NCI-H128 (cell line): ENCODE results near the gene NR6A1.
"Not testable (repeated sequence)": the region's sequence is repeated elsewhere in the genome, so short reads cannot be mapped to it uniquely, and the experiment has no call there.

Experiments used
- DNase-seq: peaks from one replicate; lab custom pipeline; 2025; ENCODE audit not compliant: unreplicated experiment; lab: John Stamatoyannopoulos, UW

NR6A1 gene

DNA sequence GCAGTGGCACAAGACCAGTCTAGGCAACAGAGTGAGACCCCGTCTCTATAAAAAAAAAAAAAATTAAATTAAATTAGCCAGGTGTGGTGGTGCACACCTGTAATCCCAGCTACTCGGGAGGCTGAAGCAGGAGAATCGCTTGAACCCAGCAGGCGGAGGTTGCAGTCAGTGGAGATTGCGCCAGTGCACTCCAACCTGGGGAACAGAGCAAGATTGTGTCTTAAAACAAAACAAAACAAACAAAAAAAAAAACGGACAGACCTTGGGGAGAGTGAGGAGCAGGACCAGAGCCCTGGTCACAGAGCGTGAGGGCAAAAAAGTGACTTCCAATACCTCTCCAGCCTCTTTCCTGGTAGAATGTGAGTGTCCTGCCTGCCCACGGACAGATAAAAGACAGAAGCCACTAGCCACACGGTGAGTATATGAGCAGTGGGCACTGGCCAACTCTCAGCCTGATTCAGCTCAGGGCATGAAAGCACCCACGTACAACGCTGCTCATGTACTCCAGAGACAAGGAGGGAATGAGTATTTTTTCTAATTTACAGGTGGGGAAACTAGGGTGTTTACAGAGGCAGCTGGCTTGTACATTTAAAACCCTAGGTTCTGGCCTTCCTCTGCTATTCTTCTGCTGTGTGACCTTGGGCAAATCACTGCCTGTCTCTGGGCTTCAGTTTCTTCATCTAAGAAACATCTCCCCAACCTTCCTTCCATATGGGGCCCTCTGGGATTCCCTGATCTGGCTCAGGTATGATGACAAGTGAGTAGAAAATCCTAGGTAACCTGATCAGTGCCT lies 7.7 kb upstream of the NR6A1 start:
- no peak for DNase-seq

DNA sequence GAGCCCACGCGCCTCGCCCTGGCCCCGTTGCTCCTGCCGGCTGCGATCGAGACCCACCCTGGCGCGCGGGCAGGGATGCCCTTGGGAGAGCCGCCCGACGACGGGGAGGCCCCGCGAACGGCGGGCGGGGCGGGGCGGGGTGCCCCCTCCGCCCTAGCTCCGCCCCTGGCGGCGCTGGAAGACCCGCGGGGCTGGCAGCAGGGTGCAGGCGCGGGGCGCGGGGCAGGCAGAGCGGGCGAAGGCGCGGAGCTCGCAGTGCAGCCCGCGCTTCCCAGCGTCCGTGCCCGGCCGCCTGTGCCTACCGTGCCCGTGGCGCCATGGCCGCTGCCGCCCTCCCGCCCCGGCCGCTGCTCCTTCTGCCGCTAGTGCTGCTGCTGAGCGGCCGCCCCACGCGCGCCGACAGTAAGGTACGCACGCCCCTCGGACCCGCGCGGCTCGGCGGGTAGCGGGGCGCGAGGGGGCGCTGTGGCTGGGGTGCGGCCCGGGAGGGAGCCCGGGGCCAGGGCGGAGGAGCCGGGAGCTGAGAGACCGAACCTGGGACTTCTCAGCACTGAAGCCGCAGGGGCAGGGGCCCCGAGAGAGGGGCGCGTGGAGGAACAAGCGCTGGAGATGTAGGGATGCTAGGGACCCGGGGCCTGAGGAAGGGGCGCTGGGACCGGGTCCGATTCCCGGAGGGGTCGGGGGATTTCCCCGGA lies 6.0 kb upstream of the NR6A1 start, which contains the start of gene OLFML2A:
Gene OLFML2A (plus strand): TSS at position 180 of the 695 bp plus-strand sequence. CDS start 138 bp downstream, at position 318.
- no peak for DNase-seq

DNA sequence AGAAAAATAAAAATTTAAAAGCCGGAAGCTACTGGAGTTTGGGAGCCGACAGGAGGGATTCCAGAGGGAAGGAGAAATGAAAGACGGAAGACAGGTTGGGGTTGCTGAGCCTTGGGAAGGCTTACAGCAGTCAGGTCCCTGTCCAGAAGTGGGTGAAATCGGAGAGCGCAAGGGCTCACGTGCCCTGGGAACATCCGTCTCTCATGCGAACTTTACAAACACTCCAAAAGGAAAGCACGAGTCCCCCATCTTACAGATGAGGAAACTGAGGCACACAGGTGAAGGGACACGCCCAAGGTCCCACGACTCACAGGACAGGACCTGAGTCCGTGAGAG lies 5.5 kb upstream of the NR6A1 start:
- no peak for DNase-seq

DNA sequence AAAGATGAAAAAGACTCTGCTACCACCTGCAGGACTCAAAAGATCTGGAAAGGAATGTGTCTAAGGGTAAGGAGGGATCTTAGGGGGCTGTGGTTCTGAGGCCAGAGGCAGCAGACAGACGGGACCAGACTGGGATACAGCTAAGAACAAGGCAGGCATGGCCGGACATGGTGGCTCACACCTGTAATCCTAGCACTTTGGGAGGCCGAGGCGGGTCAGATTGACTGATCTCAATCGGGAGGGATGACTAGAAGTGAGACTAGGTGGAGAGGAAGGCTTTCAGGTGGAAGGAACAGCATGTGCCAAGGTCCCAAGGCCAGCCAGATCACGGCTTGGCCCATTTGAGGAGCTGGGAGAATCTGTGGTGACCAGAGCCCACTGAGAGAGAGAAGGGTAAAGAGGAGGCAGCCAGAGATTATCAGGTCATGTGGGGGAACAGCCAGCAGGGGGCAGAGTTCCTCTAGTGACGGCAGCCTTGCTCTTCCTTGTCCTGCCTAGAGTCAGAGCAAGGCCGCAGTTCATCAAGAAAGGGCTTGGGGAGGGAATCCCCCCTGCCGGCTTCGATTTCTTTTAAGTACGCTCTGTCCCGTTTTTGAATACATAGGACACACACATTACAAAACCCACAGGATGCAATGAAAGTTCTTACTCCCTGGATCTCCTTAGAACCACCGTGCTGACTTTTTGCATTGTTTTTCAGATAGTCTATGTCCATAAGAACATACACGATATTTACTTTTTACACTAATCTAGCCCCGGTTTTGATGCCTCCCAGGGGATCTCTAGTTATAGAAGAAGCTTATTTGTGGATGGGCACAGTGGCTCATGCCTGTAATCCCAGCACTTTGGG lies 3.2 kb upstream of the NR6A1 start:
- peak; percentile 71 for DNase-seq

DNA sequence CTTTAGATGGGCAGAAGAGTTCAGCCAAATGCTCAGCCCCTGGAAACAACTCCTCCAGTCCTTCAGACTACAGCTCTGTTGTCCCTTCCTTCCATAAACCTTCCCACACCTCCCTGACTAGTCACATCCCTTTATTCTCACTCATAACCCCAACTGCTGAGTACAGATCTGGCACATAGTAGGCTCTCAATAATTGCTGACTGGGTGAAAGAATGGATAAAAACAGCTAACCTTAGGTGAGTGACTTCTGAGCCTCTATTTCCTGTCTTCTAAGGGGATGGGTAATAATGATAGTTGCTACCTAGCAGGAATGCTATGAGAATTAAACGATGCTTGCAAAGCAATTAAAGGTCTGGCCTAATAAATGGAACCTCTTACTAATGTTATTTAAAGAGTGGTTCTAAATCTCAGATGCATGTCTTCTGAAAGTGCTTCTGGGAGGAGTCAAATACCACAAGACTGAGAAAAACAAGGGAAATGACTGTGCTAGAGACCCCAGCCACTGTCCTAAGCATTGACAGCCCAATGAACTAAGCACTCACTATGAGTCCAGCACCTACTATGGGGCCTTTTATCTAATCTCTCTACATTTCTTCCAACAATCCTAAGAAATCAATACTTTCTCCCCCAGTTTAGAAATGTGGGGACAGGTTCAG lies 2.5 kb upstream of the NR6A1 start:
- no peak for DNase-seq

DNA sequence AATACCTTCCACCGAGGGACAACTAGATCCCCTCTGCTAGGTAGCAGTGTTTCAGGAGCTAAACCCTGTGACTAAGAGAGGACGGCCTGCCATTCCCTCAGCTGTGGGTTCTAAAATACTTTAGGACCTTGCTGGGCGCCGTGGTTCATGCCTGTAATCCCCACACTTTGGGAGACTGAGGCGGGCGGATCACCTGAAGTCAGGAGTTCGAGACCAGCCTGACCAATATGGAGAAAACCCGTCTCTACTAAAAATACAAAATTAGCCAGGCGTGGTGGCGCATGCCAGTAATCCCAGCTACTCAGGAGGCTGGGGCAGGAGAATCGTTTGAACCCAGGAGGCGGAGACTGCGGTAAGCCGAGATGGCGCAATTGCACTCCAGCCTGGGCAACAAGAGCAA lies 1.8 kb upstream of the NR6A1 start:
- not testable (repeated sequence) for DNase-seq

DNA sequence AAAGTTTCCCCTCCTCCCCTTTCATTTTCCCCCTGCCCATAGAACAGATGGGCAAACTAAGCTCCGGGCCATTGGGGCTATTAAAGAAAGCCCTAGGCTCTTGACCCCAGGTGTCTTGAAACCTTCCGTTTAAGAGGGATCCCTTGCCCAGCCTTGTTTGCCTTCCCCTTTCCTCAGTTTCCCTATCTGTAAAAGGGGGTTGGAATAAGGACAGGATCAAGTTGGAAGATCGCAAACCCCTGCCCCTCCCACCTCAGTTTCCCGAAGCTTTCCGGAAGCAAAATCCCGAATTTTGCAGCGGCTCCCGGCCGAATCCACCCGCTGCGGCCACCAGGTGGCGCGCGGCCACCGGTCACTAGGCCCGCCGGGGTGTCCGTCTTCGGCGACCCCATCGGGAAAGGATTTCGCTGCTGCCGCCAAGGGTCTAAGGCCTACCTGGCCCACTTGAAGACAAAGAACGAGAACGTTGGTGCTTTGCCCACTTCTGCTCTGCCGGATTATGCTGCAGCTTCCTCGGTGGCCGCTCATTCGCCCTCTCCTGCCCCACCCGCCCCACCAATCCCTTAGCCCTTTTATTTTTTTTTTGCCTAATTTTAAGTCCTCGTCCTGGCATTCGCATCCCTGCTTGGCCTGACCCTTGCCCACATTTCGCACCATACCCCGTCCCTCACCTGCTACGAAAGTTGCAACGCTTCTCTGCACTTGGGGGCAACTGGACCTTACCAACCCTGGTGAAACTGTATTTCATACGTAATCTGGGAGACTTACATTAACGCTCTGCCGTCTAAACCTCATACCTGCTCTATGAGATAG lies 962 bp upstream of the NR6A1 start:
- no peak for DNase-seq

DNA sequence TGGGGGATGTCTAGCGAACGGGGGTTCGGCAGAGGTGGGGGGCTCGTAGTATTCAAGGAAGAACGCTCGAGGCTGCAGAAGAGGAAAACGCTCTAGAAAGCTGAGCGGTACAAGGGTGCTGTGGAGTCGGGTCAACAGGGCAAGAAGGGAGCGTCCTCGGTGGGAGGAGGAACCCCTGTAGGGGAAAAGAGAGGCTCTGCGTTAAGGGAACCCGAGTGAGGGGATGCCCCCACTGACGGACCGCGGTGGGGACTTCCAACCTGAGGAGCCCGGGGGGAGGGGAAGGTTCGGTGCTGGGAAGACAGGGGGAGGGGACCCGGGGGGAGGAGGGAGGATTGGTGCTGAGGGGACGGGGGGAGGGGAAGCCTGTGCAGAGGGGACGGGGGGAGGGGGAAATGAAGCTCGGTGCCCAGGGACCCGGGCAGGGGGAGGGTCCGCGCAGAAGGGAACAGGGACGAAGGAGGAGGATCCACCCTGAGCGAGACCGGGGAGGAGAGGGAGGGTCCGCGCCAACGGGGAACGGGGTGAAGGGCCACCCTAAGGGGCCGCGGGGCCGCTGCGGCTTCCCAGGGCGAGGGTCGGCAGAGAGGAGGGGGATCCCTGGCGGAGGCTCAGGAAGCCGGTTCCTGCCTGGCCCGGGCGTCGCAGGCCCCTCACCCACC lies 621 bp downstream of the NR6A1 start:
- DNase-seq, result no peak

DNA sequence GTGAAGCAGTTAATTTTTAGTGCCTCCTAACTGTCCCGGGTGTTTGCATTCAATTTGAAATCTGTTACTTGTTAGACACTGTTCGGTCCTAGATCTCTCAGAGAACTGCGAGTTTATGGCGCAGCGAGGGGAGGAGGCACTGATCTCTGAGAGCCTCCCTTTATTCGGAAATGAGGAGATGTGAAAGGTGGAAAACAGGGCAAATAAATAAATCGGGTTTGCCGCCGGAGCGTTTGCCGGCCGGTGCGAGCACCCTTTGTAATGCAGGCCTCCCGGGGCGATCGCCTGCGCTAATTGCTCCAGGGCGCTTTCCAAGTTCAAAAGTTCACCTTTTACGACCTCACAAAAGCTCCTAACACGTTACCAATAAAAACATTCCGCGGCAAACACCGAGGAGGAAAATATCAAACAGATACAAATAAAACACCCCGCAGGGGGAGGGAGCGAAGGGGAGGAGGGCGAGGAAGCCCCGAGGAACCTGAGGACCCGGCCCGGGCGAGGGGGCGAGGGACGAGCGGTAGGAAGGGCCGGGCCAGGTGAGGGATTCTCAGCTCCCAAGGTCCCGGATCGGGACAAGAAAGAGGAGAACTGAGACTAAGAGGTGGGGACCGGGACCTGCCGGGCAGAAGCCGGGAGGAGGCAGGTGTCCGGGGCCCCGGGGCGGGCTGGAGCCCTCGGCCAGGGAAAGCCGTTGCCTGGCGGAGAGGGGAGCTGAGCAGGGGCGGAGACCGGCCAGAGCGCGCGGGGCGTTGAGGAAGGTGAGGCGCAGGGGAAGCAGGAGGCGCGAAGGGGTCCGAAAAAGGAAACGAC lies 1.4 kb downstream of the NR6A1 start:
- no peak for DNase-seq

DNA sequence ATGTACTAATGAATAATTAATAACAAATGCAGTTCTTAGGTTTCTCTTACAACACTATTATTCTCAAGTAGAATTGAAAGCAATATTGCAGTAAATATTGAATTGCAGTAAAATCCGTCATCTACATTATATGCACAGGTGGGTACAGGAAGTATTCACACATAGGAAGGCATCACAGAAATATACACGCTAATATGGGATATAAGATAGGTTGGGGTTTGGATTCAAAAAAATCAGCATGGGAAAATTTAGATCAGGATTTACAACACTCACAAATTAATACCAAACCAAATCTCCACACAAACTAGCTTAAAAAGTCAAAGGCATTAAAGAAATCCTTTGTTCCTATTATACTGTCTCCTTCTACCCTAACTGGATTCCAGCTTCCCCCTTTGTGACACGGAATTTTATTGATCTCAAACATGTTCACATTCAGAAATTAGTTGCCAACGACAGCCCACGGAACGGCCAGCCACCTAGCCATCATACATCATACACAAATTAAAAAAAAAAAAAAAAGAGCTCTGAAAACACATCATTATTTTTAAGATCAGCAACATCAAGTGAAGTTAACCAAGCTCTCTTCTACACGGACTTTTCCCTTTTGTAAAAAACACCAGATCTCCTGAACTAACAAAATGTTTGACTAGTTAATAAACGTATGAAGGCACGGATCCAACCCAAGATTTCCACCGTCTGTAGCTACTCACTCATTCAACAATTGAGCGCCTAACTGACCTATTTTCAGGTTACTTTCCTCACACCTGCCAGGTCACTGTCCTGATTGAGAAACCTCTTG lies 2.2 kb downstream of the NR6A1 start:
- DNase-seq, result no peak

DNA sequence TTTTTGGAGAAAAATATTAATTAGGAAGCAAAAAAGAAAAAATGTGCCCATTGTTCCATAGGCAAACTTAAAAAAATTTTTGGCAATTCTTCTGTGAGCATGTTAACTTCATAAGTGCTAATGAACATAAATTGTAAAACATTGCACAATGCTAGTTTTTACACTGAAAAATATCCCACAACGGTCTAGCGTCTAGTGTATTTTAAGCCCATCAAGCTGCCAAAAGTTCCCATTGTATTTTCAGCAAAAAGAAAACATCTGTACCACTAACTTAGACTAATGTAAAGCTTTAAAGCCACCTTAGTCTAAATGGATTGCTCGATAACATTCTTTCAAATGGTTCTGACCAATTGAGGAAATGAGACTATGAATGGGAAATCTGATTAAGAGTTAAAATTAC lies 2.8 kb downstream of the NR6A1 start:
- no peak for DNase-seq

DNA sequence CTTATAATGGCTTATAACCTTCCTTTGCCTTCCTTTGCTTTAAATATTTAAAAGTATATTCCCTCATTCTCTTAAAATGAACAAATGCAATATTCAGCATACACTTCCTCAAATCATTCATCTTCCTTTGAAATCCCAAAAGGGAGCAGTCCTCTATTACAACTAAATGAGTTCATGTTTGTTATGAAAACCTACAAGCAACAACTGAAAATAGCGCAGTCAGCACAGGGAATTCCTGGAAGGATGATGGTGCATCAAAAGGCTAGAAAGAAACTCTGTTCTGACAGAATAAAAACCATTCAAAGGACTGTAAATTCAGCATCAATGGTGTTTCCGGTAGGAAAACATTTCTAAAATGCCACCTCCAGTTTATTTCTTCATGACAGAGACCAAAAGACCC lies 3.3 kb downstream of the NR6A1 start:
- no peak for DNase-seq

DNA sequence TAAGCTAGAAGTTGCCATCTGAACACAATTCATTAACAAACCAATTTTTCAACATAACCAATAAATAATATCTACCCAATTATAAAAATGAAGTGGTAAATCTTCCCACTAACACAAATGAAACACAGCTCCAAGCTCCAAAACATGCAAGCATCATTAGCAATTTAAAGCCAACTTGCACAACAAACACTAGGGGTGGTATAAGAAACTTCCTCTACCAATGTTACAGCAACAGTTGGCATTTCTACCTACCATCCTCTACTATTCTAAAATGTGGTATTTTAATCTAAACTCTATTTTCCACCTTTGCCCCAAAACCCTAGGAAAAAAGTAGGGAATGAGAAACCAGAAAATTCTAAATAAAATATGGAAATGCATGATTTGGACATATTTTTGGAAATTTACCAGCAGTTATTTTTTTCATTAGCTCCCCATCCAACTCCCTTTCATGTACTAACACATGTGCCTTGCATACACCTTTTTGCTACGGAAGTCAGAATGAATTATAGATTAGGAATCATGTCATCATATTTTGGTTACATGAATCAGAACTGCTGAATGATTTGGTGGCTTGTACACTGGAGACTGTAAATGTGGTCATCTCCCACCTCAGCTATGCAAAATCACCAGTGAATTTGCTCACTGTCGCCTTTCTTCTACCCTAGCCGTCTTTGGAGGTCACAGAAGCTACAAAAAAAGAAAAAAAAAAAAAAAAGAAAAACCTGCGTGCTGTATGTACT lies 4.1 kb downstream of the NR6A1 start:
- no peak for DNase-seq

DNA sequence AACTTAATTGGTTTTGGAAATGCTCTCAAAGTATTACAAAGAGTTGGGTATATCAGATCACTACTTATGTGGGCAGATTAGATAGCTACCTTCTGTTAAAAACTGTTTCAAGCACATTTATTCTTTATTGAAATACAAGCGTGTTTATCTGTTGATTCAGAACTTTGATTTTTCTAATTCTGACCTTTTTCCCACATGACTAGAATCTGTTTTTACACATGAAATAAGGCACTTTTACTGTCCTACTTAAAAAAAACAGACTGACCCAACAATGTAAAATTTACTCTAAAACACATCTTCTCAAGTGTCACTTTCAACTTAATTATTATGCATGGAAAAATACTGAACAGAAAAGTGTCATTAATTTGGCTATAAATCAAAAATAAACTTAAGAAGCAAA lies 4.8 kb downstream of the NR6A1 start:
- no peak for DNase-seq

DNA sequence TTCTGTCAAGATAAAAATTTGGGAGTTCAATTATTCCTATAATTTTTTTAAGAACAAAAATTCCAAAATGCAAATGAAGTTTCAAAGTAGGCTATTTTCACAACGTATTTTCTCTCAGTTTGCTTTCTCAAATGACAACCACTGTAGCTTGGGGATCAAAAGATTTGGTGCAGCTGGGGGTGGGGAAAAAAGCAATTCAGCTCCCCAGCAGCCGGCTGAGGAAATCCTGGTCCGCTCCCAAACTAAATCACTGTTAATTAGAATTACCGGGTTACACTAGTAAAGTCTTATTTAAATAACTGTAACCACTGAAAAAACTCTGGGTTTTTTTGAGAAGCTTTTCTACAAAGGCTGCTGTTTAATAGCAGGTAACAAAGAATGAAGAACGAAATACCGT lies 5.7 kb downstream of the NR6A1 start:
- DNase-seq, result no peak

DNA sequence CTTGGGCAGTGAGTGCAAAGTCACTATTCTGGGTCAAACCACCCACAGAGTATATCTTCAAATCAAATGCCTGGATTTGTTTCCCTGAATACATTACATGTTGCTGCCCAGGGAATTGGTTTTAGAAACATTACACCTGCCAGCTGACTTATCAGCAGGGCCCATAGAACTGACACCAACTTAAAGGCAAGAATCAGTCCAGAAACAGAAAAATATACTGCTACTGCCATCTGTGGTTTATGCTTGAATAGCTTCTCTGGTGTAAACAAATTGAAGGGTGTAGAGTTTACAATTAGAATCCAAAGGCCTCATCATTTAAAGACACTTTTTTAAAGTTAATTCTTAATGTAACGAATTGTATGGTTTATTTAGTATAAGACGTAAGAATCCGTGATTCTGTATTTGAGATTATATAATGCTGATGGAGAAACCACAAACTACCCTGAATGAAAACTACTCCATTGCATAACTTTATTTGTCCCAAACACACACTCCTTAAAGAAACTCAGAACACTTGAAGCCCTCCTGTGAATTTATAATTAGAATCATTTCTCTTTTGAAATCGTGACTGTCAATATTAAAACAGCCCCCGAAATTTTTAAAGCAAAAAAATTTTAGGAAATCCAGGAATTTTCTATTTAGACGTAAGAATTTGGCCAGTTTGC lies 6.2 kb downstream of the NR6A1 start:
- no peak for DNase-seq

DNA sequence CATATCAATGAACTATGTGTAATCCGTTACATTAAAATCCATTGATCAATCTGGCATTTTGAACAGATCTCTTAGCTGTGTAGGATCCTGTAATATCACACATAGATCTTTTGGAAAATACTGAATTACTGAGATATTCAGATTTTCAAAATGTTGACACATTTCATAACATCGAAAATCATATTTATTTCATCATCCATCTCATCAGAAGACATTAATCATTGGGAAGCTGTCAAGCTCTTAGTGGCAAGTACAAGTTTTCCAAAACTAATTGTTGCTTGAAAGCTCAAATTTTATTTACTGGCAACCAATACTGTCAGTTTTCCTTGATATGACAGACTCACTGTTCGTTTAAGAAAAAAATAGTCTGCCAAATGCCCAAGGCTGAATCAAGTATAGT lies 8.5 kb downstream of the NR6A1 start:
- no peak for DNase-seq
